HEK293 (cell line): ENCODE data around the gene EHD2.

Experiments used
- CTCF ChIA-PET: fragments of 350-600 bp; formaldehyde crosslinking; extraction: SDS; loops from one replicate; lab custom pipeline; 2021; ENCODE audit warnings: antibody characterized with exemption; lab: Yijun Ruan, JAX
- POLR2A ChIA-PET: fragments of 300-600 bp; formaldehyde crosslinking; extraction: SDS; loops from one replicate; lab custom pipeline; 2020; ENCODE audit warnings: antibody characterized with exemption, inconsistent platforms; lab: Yijun Ruan, JAX
- H3K27ac ChIP-seq: fragments of 200-500 bp; sonication (Bioruptor generic); 2 replicates; pipeline ENCODE4 v1.5.1; 2014; ENCODE audit warnings: low read depth, low read length, control low read depth, inconsistent platforms; ENCODE audit errors: extremely low read depth
- H3K36me3 ChIP-seq, 2 experiments: fragments of 200-500 bp in 1 of 2; sonication (Bioruptor generic) in 1 of 2; 1 replicate in 1 of 2; 2 replicates in 1 of 2; pipeline ENCODE4 v1.5.1; 2014 to 2017; ENCODE audit warnings: inconsistent platforms in 2 of 2, low read length in 2 of 2; ENCODE audit not compliant: control insufficient read depth in 2 of 2, insufficient read depth in 1 of 2
- H3K4me1 ChIP-seq: fragments of 200-500 bp; sonication (Bioruptor generic); 2 replicates; pipeline ENCODE4 v1.5.1; 2014; ENCODE audit warnings: mild to moderate bottlenecking, low read length, inconsistent platforms; ENCODE audit not compliant: control insufficient read depth, insufficient read depth
- H3K4me3 ChIP-seq: 2 replicates; pipeline ENCODE4 v1.5.1; 2011; ENCODE audit warnings: low read depth, mild to moderate bottlenecking, control low read depth, low read length, moderate library complexity
- H3K9me3 ChIP-seq: fragments of 200-500 bp; sonication (Bioruptor generic); 2 replicates; pipeline ENCODE4 v1.5.1; 2014; ENCODE audit warnings: low read depth, low read length, inconsistent platforms; ENCODE audit not compliant: control insufficient read depth, insufficient read depth
- HOXA7 ChIP-seq: sonication (generic); formaldehyde crosslinking; IDR thresholded peaks from 2 replicates; pipeline ENCODE4 v1.8.1; 2022; ENCODE audit warnings: missing genetic modification reagents, borderline replicate concordance
- TCF7L2 ChIP-seq: IDR thresholded peaks from 2 replicates; pipeline ENCODE4 v1.6.1; 2011; ENCODE audit warnings: low read depth, mild to moderate bottlenecking, inconsistent platforms, low read length, moderate library complexity, borderline replicate concordance
- TRIM28 ChIP-seq: IDR thresholded peaks from 2 replicates; pipeline ENCODE4 v1.6.1; 2011; ENCODE audit warnings: low read length, control low read depth, borderline replicate concordance
- ZBTB17 ChIP-seq: fragments of 450-650 bp; formaldehyde crosslinking; IDR thresholded peaks from 2 replicates; pipeline ENCODE4 v1.5.1; 2016; ENCODE audit warnings: missing biosample characterization, missing genetic modification characterization
- ZFHX2 ChIP-seq: fragments of 450-650 bp; formaldehyde crosslinking; conservative IDR thresholded peaks from 2 replicates; pipeline ENCODE4 v1.5.1; 2016; ENCODE audit warnings: missing biosample characterization, missing genetic modification characterization
- ZFP69B ChIP-seq: fragments of 450-650 bp; formaldehyde crosslinking; IDR thresholded peaks from 2 replicates; pipeline ENCODE4 v1.5.1; 2016; ENCODE audit warnings: missing biosample characterization, missing genetic modification characterization
- ZNF10 ChIP-seq: fragments of 450-650 bp; formaldehyde crosslinking; IDR thresholded peaks from 2 replicates; pipeline ENCODE4 v1.5.1; 2017; ENCODE audit warnings: missing biosample characterization, missing genetic modification characterization
- ZNF140 ChIP-seq: fragments of 450-650 bp; formaldehyde crosslinking; IDR thresholded peaks from 2 replicates; pipeline ENCODE4 v1.5.1; 2016; ENCODE audit warnings: missing biosample characterization, missing genetic modification characterization
- ZNF175 ChIP-seq: fragments of 450-650 bp; formaldehyde crosslinking; IDR thresholded peaks from 2 replicates; pipeline ENCODE4 v1.5.1; 2016; ENCODE audit warnings: missing biosample characterization, missing genetic modification characterization
- ZNF23 ChIP-seq: fragments of 450-650 bp; formaldehyde crosslinking; IDR thresholded peaks from 2 replicates; pipeline ENCODE4 v1.5.1; 2016; ENCODE audit warnings: missing biosample characterization, missing genetic modification characterization, borderline replicate concordance
- ZNF248 ChIP-seq: fragments of 450-650 bp; formaldehyde crosslinking; IDR thresholded peaks from 2 replicates; pipeline ENCODE4 v1.5.1; 2017; ENCODE audit warnings: missing biosample characterization, missing genetic modification characterization
- ZNF341 ChIP-seq: fragments of 450-650 bp; formaldehyde crosslinking; IDR thresholded peaks from 2 replicates; pipeline ENCODE4; 2016; ENCODE audit warnings: low read depth, missing biosample characterization, missing genetic modification characterization
- ZNF416 ChIP-seq: fragments of 450-650 bp; formaldehyde crosslinking; IDR thresholded peaks from 2 replicates; pipeline ENCODE4 v1.5.1; 2016; ENCODE audit warnings: missing biosample characterization, missing genetic modification characterization
- ZNF510 ChIP-seq: fragments of 450-650 bp; formaldehyde crosslinking; IDR thresholded peaks from 2 replicates; pipeline ENCODE4 v1.5.1; 2018; ENCODE audit warnings: mild to moderate bottlenecking, missing genetic modification characterization, missing biosample characterization; ENCODE audit not compliant: insufficient replicate concordance
- ZNF548 ChIP-seq: fragments of 450-650 bp; formaldehyde crosslinking; IDR thresholded peaks from 2 replicates; pipeline ENCODE4 v1.5.1; 2016; ENCODE audit warnings: missing biosample characterization, missing genetic modification characterization
- ZNF558 ChIP-seq: fragments of 450-650 bp; formaldehyde crosslinking; IDR thresholded peaks from 2 replicates; pipeline ENCODE4 v1.5.1; 2016; ENCODE audit warnings: missing biosample characterization, missing genetic modification characterization
- ZNF623 ChIP-seq: fragments of 450-650 bp; formaldehyde crosslinking; IDR thresholded peaks from 2 replicates; pipeline ENCODE4 v1.5.1; 2016; ENCODE audit warnings: missing biosample characterization, missing genetic modification characterization
- ZNF747 ChIP-seq: fragments of 450-650 bp; formaldehyde crosslinking; IDR thresholded peaks from 2 replicates; pipeline ENCODE4 v1.5.1; 2016; ENCODE audit warnings: missing biosample characterization, missing genetic modification characterization
- ZNF76 ChIP-seq: fragments of 450-650 bp; formaldehyde crosslinking; IDR thresholded peaks from 2 replicates; pipeline ENCODE4; 2016; ENCODE audit warnings: low read depth, missing biosample characterization, missing genetic modification characterization, borderline replicate concordance
- ZNF785 ChIP-seq: fragments of 450-650 bp; formaldehyde crosslinking; IDR thresholded peaks from 2 replicates; pipeline ENCODE4 v1.5.1; 2016; ENCODE audit warnings: missing biosample characterization, missing genetic modification characterization
- ZNF830 ChIP-seq: fragments of 450-650 bp; IDR thresholded peaks from 2 replicates; pipeline ENCODE4 v1.5.0; 2018; ENCODE audit warnings: missing biosample characterization, missing genetic modification characterization, low read depth, mild to moderate bottlenecking, moderate library complexity
- TF ChIP-seq, protein P1 (sequence below): fragments of 450-650 bp; formaldehyde crosslinking; IDR thresholded peaks from 2 replicates; pipeline ENCODE4; 2016; ENCODE audit warnings: missing biosample characterization, missing genetic modification characterization
- TF ChIP-seq, protein P2 (sequence below): fragments of 450-650 bp; formaldehyde crosslinking; IDR thresholded peaks from 2 replicates; pipeline ENCODE4 v1.5.1; 2017; ENCODE audit warnings: missing biosample characterization, missing genetic modification characterization
- TF ChIP-seq, protein P3 (sequence below): fragments of 450-650 bp; formaldehyde crosslinking; IDR thresholded peaks from 2 replicates; pipeline ENCODE4 v1.5.1; 2016; ENCODE audit warnings: missing biosample characterization, missing genetic modification characterization
- TF ChIP-seq, protein P4 (sequence below): fragments of 450-650 bp; formaldehyde crosslinking; IDR thresholded peaks from 2 replicates; pipeline ENCODE4 v1.5.1; 2016; ENCODE audit warnings: missing biosample characterization, missing genetic modification characterization
- TF ChIP-seq, protein P5 (sequence below): fragments of 450-650 bp; formaldehyde crosslinking; IDR thresholded peaks from 2 replicates; pipeline ENCODE4 v1.5.1; 2016; ENCODE audit warnings: missing biosample characterization, missing genetic modification characterization
- TF ChIP-seq, protein P6 (sequence below): fragments of 450-650 bp; formaldehyde crosslinking; IDR thresholded peaks from 2 replicates; pipeline ENCODE4 v1.5.1; 2017; ENCODE audit warnings: missing biosample characterization, missing genetic modification characterization

The EHD2 gene

DNA sequence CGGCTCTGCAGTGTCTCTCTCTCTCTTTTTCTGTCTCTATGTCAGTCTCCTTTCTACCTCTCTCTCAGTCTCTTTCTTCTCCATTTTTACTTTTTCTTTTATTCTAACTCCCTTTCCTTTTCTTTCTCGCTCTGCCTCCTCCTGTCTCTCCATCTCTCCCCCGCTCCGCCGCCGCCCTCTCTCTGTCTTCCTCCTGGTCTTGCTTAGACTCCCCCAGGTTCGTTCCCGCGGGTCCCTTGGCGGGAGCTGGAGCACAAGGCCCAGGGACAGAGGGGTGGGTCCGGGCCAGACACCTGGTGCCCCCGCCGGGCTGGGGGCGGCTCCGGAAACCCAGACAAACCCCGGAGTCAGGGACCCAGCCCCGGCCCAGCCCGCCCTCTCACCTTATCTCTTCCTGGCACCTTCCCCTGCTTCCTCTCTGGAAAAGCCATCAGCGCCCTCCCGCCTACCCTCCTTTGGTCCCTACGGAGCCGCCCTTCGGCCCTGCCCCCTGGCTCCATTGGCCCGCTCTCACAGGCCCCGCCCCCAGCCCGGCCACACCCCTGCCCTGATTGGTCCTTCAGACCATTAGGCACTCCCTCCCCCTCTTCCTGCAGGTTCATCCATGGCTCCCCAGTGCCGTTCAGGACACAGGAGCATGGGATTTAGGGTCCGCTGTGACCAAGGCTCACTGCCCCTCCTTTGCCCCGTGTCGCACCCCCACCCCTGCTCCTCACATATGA is 16.7 kb downstream of the EHD2 start (continued):
- TF ChIP-seq, protein P1, sequence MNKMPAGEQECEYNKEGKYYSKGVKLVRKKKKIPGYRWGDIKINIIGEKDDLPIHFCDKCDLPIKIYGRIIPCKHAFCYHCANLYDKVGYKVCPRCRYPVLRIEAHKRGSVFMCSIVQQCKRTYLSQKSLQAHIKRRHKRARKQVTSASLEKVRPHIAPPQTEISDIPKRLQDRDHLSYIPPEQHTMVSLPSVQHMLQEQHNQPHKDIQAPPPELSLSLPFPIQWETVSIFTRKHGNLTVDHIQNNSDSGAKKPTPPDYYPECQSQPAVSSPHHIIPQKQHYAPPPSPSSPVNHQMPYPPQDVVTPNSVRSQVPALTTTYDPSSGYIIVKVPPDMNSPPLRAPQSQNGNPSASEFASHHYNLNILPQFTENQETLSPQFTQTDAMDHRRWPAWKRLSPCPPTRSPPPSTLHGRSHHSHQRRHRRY (tag by site-specific recombination) = no peak
- TF ChIP-seq ZFHX2 (tag by site-specific recombination) (peak; percentile 71), ZNF785 (tag by site-specific recombination) (no peak), ZNF548 (tag by site-specific recombination) (no peak), ZFP69B (tag by site-specific recombination) (0 out of 2 replicates have a peak, but pooled peaks have one; percentile 26), ZNF76 (tag by site-specific recombination) (no peak), ZNF140 (tag by site-specific recombination) (no peak), ZNF510 (tag by site-specific recombination) (no peak), ZBTB17 (tag by site-specific recombination) (0 out of 2 replicates have a peak, but pooled peaks have one; percentile 68)
- TF ChIP-seq, protein P2, sequence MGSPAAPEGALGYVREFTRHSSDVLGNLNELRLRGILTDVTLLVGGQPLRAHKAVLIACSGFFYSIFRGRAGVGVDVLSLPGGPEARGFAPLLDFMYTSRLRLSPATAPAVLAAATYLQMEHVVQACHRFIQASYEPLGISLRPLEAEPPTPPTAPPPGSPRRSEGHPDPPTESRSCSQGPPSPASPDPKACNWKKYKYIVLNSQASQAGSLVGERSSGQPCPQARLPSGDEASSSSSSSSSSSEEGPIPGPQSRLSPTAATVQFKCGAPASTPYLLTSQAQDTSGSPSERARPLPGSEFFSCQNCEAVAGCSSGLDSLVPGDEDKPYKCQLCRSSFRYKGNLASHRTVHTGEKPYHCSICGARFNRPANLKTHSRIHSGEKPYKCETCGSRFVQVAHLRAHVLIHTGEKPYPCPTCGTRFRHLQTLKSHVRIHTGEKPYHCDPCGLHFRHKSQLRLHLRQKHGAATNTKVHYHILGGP (tag by site-specific recombination) = no peak
- TF ChIP-seq, protein P3, sequence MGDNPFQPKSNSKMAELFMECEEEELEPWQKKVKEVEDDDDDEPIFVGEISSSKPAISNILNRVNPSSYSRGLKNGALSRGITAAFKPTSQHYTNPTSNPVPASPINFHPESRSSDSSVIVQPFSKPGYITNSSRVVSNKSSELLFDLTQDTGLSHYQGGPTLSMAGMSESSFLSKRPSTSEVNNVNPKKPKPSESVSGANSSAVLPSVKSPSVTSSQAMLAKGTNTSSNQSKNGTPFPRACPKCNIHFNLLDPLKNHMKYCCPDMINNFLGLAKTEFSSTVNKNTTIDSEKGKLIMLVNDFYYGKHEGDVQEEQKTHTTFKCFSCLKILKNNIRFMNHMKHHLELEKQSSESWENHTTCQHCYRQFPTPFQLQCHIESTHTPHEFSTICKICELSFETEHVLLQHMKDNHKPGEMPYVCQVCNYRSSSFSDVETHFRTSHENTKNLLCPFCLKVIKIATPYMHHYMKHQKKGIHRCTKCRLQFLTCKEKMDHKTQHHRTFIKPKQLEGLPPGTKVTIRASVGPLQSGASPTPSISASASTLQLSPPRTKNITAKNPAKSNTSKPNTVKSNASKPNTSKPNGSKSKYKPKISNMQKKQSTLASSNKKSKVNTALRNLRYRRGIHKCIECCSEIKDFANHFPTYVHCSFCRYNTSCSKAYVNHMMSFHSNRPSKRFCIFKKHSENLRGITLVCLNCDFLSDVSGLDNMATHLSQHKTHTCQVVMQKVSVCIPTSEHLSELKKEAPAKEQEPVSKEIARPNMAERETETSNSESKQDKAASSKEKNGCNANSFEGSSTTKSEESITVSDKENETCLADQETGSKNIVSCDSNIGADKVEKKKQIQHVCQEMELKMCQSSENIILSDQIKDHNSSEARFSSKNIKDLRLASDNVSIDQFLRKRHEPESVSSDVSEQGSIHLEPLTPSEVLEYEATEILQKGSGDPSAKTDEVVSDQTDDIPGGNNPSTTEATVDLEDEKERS (tag by site-specific recombination) = no peak

DNA sequence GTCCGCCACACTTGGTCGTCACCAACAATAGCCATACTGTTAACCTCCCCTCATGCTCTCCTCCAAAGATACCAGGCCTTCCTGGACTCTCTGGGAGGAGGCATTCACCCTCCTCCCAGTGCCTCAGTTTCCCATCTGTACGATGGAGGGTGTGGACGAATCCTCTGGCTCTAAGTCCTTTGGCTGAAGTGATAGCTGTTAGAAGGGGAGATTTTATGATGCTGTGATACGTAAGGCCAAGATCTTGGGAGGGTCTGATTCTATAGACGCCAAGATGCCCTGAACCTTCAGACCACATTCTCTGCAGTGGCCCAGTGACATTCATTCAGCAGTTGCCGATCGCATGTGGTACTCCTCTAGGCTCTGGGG is 17.3 kb downstream of the EHD2 start:
- no peak overlapping the region for H3K27ac ChIP-seq
- H3K9me3 ChIP-seq = no peaks in the 10 kb centered on the region
- H3K4me3 ChIP-seq = no peak overlapping the region
- no peaks in the 10 kb centered on the region for H3K36me3 ChIP-seq
- TF ChIP-seq, protein P4, sequence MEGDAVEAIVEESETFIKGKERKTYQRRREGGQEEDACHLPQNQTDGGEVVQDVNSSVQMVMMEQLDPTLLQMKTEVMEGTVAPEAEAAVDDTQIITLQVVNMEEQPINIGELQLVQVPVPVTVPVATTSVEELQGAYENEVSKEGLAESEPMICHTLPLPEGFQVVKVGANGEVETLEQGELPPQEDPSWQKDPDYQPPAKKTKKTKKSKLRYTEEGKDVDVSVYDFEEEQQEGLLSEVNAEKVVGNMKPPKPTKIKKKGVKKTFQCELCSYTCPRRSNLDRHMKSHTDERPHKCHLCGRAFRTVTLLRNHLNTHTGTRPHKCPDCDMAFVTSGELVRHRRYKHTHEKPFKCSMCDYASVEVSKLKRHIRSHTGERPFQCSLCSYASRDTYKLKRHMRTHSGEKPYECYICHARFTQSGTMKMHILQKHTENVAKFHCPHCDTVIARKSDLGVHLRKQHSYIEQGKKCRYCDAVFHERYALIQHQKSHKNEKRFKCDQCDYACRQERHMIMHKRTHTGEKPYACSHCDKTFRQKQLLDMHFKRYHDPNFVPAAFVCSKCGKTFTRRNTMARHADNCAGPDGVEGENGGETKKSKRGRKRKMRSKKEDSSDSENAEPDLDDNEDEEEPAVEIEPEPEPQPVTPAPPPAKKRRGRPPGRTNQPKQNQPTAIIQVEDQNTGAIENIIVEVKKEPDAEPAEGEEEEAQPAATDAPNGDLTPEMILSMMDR (tag by site-specific recombination) = no peak
- TF ChIP-seq ZNF830 (tag by site-specific recombination) (no peak), HOXA7 (CRISPR knock-in tag) (no peak), ZNF23 (no peak), ZNF558 (tag by site-specific recombination) (no peak), ZNF76 (tag by site-specific recombination) (no peak), TRIM28 (no peak), ZNF175 (tag by site-specific recombination) (no peak), ZNF341 (tag by site-specific recombination) (no peak), TCF7L2 (no peak), ZNF416 (tag by site-specific recombination) (no peak), ZNF747 (tag by site-specific recombination) (no peak), ZNF623 (tag by site-specific recombination) (no peak), ZNF10 (tag by site-specific recombination) (no peak), ZNF248 (no peak)
- TF ChIP-seq, protein P5, sequence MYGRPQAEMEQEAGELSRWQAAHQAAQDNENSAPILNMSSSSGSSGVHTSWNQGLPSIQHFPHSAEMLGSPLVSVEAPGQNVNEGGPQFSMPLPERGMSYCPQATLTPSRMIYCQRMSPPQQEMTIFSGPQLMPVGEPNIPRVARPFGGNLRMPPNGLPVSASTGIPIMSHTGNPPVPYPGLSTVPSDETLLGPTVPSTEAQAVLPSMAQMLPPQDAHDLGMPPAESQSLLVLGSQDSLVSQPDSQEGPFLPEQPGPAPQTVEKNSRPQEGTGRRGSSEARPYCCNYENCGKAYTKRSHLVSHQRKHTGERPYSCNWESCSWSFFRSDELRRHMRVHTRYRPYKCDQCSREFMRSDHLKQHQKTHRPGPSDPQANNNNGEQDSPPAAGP (tag by site-specific recombination) = no peak
- TF ChIP-seq, protein P6, sequence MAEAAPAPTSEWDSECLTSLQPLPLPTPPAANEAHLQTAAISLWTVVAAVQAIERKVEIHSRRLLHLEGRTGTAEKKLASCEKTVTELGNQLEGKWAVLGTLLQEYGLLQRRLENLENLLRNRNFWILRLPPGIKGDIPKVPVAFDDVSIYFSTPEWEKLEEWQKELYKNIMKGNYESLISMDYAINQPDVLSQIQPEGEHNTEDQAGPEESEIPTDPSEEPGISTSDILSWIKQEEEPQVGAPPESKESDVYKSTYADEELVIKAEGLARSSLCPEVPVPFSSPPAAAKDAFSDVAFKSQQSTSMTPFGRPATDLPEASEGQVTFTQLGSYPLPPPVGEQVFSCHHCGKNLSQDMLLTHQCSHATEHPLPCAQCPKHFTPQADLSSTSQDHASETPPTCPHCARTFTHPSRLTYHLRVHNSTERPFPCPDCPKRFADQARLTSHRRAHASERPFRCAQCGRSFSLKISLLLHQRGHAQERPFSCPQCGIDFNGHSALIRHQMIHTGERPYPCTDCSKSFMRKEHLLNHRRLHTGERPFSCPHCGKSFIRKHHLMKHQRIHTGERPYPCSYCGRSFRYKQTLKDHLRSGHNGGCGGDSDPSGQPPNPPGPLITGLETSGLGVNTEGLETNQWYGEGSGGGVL (tag by site-specific recombination) = no peak
- TF ChIP-seq, all 188 proteins: peak for 0
- CTCF ChIA-PET = interaction anchor here (1.6 kb wide), 1 partner anchor 18 kb away, joined by 8 read pairs; the partner anchor contains the start of gene EHD2
- peaks cover 4% of the 10 kb centered on the region for H3K4me1 ChIP-seq
- POLR2A ChIA-PET = interaction anchor here (0.8 to 1.7 kb wide), 3 partner anchors 12 to 290 kb away, joined by 4 to 6 read pairs (median 4); no protein-coding TSS in a partner anchor
